NCI-H146 treated with DMSO at 0.1 percent for 48 hours (cell line): ENCODE results near the gene SLC18B1.

ENCODE experiments used
- DNase-seq: peaks from one replicate; lab custom pipeline; 2025; ENCODE audit not compliant: unreplicated experiment; lab: John Stamatoyannopoulos, UW

The SLC18B1 gene

GRCh38 chr6:132797951-132798868 lies at the start of gene SLC18B1:
TSS of gene SLC18B1 (minus strand) at chr6:132798637. CDS start at chr6:132798456, 181 bp downstream.
- peak; percentile 90 for DNase-seq

GRCh38 chr6:132843316-132844035 lies 45.0 kb upstream of the SLC18B1 start:
- DNase-seq, result peak; percentile 84

DNA sequence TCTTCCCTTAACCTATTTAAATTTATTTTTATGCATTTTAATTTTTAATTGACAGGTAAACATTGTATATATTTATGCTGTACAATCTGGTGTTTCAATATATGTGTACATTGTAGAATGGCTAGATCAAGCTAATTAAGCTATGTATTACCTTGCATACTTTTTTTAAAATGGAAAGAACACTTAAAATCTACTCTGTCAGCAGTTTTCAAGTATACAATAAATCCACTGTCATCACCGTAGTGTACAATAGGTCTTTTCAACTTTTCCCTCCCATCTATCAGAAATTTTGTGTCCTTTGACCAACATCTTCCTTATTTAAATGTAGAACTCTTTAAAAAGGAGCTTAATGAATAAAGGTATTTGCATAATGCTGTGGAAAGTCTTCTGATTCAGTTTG lies 43.5 kb upstream of the SLC18B1 start:
- no peak for DNase-seq

GRCh38 chr6:132832891-132833290 lies 34.5 kb upstream of the SLC18B1 start:
- DNase-seq, result no peak

DNA sequence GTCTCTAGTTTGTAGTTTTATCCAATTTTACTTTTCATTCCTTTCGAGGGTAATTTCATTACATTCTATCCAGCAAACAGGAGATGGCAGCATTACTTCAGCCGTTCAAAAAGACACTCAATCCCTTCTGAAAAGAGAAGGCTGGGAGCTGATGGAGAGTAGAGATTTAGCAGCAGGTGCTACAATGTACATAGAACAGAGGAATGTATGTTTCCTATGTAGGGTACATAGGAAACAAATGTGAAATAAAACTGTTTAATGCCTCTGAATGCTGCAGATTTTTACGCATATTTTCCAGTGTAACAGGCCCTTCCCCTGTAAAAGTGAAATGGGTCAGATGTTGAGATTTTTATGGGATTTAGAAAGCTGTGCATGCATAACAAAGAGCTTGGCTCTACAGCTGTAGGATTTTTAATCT lies 31.9 kb upstream of the SLC18B1 start:
- peak; percentile 96 for DNase-seq

- no peak for DNase-seq
Observed at GRCh38 chr6:132820629-132821381, 22.4 kb upstream of the SLC18B1 start.

DNA sequence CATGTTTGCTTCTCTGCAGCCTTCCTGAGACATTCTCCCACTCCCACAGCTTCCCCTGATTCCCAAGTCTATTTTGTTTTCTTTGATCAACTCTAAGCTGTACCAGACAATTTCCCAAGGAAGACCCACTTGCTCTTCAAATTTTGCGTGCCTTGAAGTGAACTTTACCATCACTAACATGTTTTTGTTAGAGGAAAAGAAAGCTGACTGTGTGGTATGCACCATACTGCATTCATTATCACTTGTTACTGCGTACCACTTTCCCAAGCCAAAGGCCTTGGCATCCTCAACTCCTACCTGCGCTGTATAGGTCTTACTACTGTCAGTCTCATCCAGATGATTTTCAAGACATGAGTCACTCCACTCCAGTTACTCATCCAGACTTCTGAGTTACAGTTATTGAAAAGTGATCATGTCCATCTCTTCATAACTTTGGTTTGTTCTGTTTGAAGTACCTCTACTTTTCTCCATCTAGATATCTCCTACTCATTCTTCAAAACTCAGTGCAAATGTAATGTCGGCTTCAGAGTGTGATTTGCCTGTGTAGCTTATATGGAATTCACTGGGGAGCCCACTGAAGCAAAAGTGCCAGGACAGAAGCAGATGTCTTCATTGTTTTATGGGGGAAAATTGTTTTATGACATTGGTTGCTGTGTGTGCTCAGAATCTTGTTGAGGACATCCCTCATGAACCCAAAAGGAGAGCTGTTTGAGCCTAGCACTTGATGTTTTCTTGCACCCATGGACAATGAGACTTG lies 21.1 kb upstream of the SLC18B1 start:
- DNase-seq, result no peak

DNA sequence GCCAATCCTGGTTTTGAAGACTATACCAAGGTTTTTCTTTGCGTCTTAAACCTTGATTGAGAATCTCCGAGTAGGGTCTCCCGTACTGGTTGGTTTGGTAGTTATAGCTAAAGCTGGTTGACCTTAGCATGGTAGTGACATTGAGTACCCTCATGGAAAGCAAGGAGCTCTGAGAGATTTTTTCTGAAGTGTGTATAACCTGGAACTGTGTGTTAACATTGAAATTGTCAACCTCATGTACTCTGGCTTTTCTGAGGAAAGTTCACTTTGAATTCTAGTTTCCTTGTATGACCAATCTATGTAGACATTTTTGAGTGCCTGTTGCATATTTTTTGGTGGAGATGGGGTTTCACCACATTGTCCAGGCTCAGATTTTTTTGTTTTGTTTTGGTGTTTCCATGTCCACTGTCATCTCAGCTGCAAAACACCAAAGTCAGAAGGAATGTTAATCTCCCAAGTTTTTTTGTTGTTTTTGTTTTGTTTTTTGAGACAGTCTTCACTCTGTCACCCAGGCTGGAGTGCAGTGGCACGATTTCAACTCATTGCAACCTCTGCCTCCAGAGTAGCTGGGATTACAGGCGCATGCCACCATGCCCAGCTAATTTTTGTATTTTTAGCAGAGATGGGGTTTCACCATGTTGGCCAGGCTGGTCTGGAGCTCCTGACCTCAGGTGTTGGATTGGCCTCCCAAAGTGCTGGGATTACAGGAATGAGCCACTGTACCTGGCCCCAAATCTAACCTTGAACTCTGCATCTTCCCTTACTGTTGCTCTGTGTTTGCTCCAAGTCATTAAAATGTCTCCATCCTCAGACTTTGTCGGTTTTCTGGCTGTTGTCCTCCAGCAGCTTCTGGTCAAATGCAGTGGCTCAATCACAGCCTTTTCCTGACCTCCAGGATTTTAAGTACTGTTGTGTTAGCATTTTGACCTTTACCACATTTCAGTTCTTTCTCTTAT lies 20.2 kb upstream of the SLC18B1 start:
- no peak for DNase-seq

DNA sequence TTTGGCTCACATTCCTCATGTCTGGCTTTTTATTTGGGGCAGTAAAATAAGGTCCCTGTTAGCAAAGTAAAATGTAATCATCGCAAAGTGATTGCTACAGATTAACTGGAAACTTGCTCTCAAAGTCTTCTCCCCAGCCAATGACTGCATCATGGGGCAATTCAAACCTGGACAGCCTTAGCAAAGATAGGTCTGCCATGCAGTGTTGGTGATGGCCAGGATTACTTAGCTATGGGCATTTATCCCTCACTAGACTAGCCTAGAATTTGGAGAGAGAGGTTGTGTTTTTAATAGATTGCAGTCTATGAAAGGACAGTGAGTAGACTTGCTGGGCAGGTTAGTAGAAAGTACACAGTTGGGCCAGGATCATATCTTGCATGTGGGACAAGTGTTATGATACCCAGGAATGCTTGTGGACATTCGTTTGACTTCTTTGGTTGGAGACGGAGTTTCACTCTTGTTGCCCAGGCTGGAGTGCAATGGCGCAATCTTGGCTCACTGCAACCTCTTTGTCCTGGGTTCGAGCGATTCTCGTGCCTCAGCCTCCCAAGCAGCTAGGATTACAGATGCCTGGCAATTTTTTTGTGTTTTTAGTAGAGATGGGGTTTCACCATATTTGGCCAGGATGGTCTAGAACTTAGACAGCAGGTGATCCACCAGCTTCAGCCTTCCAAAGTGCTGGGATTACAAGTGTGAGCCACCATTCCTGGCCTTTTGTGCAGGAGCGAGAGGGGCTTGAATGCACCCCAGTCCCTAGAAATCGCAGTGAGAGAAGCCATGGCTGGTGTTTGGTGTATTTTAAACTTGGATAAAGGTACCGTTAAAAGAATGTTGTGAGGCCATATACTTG lies 19.3 kb upstream of the SLC18B1 start:
- no peak for DNase-seq

- no peak for DNase-seq
Observed at GRCh38 chr6:132816660-132817059, 18.2 kb upstream of the SLC18B1 start.

DNA sequence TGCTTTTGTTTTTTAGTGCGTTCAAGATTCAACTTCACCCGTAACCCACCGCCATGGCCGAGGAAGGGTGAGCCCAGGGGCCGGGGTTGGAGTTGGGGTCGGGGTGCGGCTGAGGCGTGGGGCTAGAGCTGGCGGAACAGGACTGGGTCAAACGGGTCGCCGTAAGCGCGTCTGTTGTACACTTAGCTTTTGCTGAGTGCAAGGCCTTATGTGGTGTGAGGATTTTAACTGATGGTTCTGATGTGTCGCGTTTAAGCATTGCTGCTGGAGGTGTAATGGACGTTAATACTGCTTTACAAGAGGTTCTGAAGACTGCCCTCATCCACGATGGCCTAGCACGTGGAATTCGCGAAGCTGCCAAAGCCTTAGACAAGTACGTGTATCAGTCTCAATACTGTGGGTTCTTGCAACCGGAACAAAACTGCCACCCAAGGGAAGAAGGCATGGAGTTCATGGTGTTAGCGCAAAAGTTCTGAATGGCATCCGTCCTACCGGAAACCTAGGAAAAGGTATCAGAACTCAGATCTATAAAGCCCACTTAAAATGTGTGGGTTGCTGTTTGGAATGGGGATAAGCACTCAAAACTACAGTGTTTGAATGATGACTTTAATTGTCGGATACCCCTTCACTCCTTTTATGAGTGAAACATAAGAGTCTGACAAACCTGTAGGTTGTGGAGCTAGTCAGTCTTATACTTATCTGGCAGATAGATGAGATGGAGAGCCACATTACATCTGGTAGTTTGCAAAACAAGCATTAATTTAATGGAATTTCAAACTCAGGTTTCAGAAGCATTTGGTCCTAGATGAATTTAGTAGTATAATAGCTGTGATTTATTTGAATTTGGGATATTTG lies 16.5 kb upstream of the SLC18B1 start:
- no peak for DNase-seq

DNA sequence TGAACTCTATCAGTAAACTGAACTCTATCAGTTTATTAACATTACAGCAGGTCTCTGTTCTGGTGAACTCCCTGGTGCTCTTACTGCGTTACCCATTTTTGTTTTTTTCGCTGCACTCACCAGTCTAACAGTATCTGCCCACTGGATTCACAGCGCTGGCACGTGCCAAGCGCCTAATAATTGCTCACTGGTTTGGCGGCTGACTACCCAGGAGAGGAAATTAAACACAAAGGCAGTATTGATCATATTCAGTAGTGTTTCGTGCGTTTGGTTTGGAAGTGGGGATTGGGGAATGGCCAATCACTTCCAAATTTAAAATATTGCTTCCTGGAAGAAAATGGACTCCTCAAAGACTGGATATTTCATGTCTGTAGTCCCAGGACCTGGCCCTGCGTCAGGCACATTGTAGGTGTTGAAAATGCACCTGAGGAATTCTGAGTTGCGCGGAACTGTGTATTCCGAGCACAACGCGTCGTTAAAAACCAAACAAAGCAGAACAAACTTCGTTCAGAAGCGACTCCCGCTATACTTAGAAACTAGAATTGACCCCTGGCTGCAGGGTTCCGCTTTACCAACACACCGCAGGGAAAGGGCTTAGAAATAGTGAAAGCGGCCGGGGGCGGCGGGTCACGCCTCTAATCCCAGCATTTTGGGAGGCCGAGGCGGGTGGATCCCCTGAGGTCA lies 14.9 kb upstream of the SLC18B1 start:
- peak; percentile 82 for DNase-seq

- DNase-seq, result peak; percentile 54
Observed at GRCh38 chr6:132812756-132813172, 14.3 kb upstream of the SLC18B1 start.

- no peak for DNase-seq
Observed at GRCh38 chr6:132812255-132812732, 13.9 kb upstream of the SLC18B1 start.

GRCh38 chr6:132811276-132811675 lies 12.8 kb upstream of the SLC18B1 start:
- no peak for DNase-seq

DNA sequence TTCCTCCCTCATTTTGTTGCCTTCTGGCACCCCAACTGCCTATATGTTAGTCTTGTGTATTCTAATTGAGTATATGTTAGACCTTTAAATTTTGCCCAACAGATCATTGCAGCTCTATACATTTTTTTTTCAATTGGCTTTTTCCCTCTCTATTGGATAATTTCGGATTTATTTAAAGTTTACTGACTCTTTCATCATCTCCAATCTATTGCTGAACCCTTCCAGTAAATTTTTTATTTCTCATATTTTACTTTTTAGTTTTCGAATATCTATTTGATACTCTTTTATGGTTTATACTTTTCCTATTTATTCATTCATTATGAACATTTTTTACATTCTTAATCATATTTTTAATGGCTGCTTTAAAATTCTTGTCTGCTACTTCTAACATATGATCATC lies 7.1 kb upstream of the SLC18B1 start:
- DNase-seq, result no peak

- DNase-seq, result no peak
Observed at GRCh38 chr6:132804251-132804650, 5.8 kb upstream of the SLC18B1 start.
